Spleen (tissue), 11 donors: ENCODE data around the gene JADE3. TPM values are rescaled to one million over a fixed set of nuclear protein-coding genes. Genes with fewer than 3 reads are reported as not detected.

Experiments
- DNase-seq: peaks from one replicate; pipeline ENCODE4 v3.0.0-alpha.2; 2020
- H3K27ac ChIP-seq, 8 donors: fragments of 200-600 bp; sonication (generic) in 7 of 8; 1 replicate in 4 of 8; 2 replicates in 4 of 8; pipeline versions ENCODE4 v1.5.0 to v1.8.0; 2016 to 2021; ENCODE audit warnings: inconsistent platforms in 4 of 8, mild to moderate bottlenecking in 4 of 8, moderate library complexity in 1 of 8
- H3K27me3 ChIP-seq, 7 donors: fragments of 200-600 bp; sonication (generic) in 6 of 7; replicated peaks in 1 of 7; 1 replicate in 4 of 7; 2 replicates in 3 of 7; pipeline versions ENCODE4 v1.5.0 to v1.8.0; 2016 to 2021; ENCODE audit warnings: inconsistent platforms in 3 of 7, mild to moderate bottlenecking in 1 of 7
- H3K36me3 ChIP-seq, 6 donors: fragments of 200-600 bp; sonication (generic) in 5 of 6; 1 replicate in 4 of 6; 2 replicates in 2 of 6; pipeline versions ENCODE4 v1.5.0 to v1.8.0; 2016 to 2021; ENCODE audit warnings: inconsistent platforms in 2 of 6
- H3K4me1 ChIP-seq, 6 donors: fragments of 200-600 bp; sonication (generic) in 5 of 6; 1 replicate in 3 of 6; 2 replicates in 3 of 6; pipeline versions ENCODE4 v1.5.0 to v1.8.0; 2016 to 2021; ENCODE audit warnings: inconsistent platforms in 3 of 6
- H3K4me3 ChIP-seq, 8 donors: fragments of 200-600 bp; sonication (generic) in 7 of 8; 1 replicate in 4 of 8; 2 replicates in 4 of 8; pipeline versions ENCODE4 v1.5.0 to v1.8.0; 2016 to 2021; ENCODE audit warnings: inconsistent platforms in 4 of 8, mild to moderate bottlenecking in 4 of 8, moderate library complexity in 2 of 8
- H3K9me3 ChIP-seq, 8 donors: fragments of 200-600 bp; sonication (generic) in 7 of 8; 1 replicate in 4 of 8; 2 replicates in 4 of 8; pipeline versions ENCODE4 v1.5.0 to v1.8.0; 2016 to 2021; ENCODE audit warnings: inconsistent platforms in 4 of 8
- CTCF ChIP-seq, 11 experiments: fragments of 200-600 bp in 7 of 11; fragments of 450-650 bp in 4 of 11; sonication (generic) in 4 of 11; IDR thresholded peaks in 8 of 11; conservative IDR thresholded peaks in 3 of 11; 1 replicate in 7 of 11; 2 replicates in 4 of 11; pipeline versions ENCODE4 v1.4.0 to v1.8.0; 2016 to 2021; ENCODE audit warnings: antibody characterized with exemption in 11 of 11, inconsistent platforms in 4 of 11, mild to moderate bottlenecking in 1 of 11
- POLR2A ChIP-seq, 3 donors: fragments of 450-650 bp; IDR thresholded peaks; one replicate each; pipeline ENCODE4 v1.5.1; 2017; ENCODE audit warnings: antibody characterized with exemption in 3 of 3, mild to moderate bottlenecking in 1 of 3
- POLR2AphosphoS5 ChIP-seq, 3 donors: sonication (generic); formaldehyde crosslinking; IDR thresholded peaks; one replicate each; pipeline ENCODE4 v1.5.1; 2017; ENCODE audit warnings: antibody characterized with exemption in 3 of 3
- WGBS, 5 donors: extraction: QIAGEN DNeasy Blood & Tissue Kit in 3 of 5; methylation state at CpG; one replicate each; pipeline versions ENCODE4 v1.1.5 to v1.1.7; 2013 to 2018; 5-methylcytosine and 5-hydroxymethylcytosine counted together
- intact Hi-C: fragments of 100-400 bp; cut with DNase I; formaldehyde crosslinking; loops from one replicate; pipeline ENCODE4 v1.15.0; 2023; ENCODE audit warnings: low total_unique reads
- polyA plus RNA-seq, 3 donors: library from polyadenylated mRNA; stranded (reverse); fragments of 200-250 nt; gene quantifications; one replicate each; pipeline ENCODE4 v1.2.1, GENCODE V29; 2013
- total RNA-seq, 7 donors: library from RNA; depleted of rRNA in 3 of 7; stranded (reverse); fragments of >200 nt in 3 of 7; fragmentation: NEBNext Ultra II Directional in 4 of 7; extraction: Animal tissue kit (Norgen Biotek cat#: 25700) in 4 of 7; gene quantifications; one replicate each; pipeline versions ENCODE4 v1.1.0 to v1.2.1, GENCODE V29; 2016 to 2021
- donor health status: healthy with polysubstance abuse.
- donor health status: DM: no; HTN: no; CAD: no; lungs with moderate emphysema.
- donor health status: DM: no; HTN: no; CAD: no.
- donor health status: Bipolar disorder and iron deficiency.
- donor health status: healthy.
- donor health status: DM: no; HTN: no; CAD: no.
- donor health status: DM: yes; HTN: yes; CAD: no.

The JADE3 gene
- total and polyA plus RNA-seq, 10 donors: 6.0 to 15.6 (median 11.4) TPM

- no peak overlapping the region for H3K27ac ChIP-seq
- no peak for DNase-seq
- no peak overlapping the region for H3K4me3 ChIP-seq
- no peak for TF ChIP-seq CTCF (IDR thresholded peaks at IDR 0.05 in 8 of 11, conservative IDR thresholded peaks at IDR 0.05 in 3 of 11)
- TF ChIP-seq POLR2A (IDR thresholded peaks at IDR 0.05): no peak
- no peak for TF ChIP-seq POLR2AphosphoS5 (IDR thresholded peaks at IDR 0.05)
- intact Hi-C loops: no loop called here
- no peaks in the 10 kb centered on the region for H3K9me3 ChIP-seq
- H3K27me3 ChIP-seq: no peaks in the 10 kb centered on the region
- no peaks in the 10 kb centered on the region for H3K4me1 ChIP-seq
- WGBS, 5 donors: 20 to 47% (median 35%) methylated on average over 4 of the region's 4 CpGs
- no peaks in the 10 kb centered on the region for H3K36me3 ChIP-seq
Measured at GRCh38 chrX:47091149-47091775, 179.0 kb downstream of the JADE3 start.

DNA sequence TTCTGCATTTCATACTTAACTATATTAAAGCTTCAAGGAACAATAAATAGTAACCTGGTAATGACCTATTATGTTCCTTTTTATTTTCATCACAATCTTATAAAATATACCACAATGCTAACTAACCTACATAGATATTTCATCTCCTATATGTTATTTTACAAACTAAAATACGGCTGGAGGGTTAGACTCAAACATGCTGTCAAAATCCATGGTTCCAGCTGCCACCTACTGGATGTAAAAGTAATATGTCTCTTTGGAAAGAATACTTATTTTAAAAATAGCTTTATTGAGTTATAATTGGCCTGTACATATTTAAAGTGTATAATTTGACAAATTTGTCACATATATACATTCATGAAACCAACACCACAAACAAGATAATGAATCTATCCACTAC lies 181.0 kb downstream of the JADE3 start:
- no peaks in the 10 kb centered on the region for H3K9me3 ChIP-seq
- intact Hi-C loops: no loop called here
- no peaks in the 10 kb centered on the region for H3K27me3 ChIP-seq
- 6 to 14% (median 7%) methylated on average over 1 of the region's 1 CpG for WGBS, 5 donors
- no peak overlapping the region for H3K4me3 ChIP-seq
- TF ChIP-seq CTCF (IDR thresholded peaks at IDR 0.05 in 8 of 11, conservative IDR thresholded peaks at IDR 0.05 in 3 of 11) (peak in 6 of 11 experiments; percentile 21 to 40 (median 29)), POLR2A (IDR thresholded peaks at IDR 0.05) (no peak)
- DNase-seq: no peak
- no peaks in the 10 kb centered on the region for H3K36me3 ChIP-seq
- no peaks in the 10 kb centered on the region for H3K4me1 ChIP-seq
- H3K27ac ChIP-seq: no peak overlapping the region

- 77 to 96% (median 85%) methylated on average over 11 of the region's 11 CpGs for WGBS, 5 donors
- no peak for TF ChIP-seq CTCF (IDR thresholded peaks at IDR 0.05 in 8 of 11, conservative IDR thresholded peaks at IDR 0.05 in 3 of 11)
- TF ChIP-seq POLR2A (IDR thresholded peaks at IDR 0.05): no peak
- TF ChIP-seq POLR2AphosphoS5 (IDR thresholded peaks at IDR 0.05): no peak
Measured at GRCh38 chrX:47093860-47094259, 181.6 kb downstream of the JADE3 start.

DNA sequence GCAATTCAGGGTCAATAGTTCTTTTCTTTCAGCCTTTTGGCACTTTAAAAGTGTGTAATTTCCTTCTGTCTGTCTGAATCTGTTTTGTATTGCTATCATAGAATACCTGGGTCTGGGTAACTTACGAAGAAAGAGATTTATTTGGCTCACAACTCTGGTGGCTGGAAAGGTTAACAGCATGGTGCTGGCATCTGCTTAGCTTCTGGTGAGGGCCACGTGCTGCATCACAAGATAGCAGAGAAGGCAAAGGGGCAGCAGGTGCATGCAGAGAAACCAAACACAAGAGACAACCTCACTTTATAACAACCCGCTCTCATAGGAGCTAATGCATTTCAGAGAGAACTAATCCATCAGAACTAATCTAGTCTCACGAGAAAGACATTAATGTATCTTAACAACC lies 184.8 kb downstream of the JADE3 start:
- intact Hi-C loops: no loop called here
- DNase-seq: no peak
- TF ChIP-seq POLR2A (IDR thresholded peaks at IDR 0.05): no peak
- no peaks in the 10 kb centered on the region for H3K36me3 ChIP-seq
- 75 to 93% (median 87%) methylated on average over 4 of the region's 4 CpGs for WGBS, 5 donors
- H3K4me3 ChIP-seq: no peak overlapping the region
- no peaks in the 10 kb centered on the region for H3K9me3 ChIP-seq
- no peak overlapping the region for H3K27ac ChIP-seq
- H3K27me3 ChIP-seq: peaks cover 0 to 12% (median 0%) of the 10 kb centered on the region in 7 donors
- H3K4me1 ChIP-seq: no peaks in the 10 kb centered on the region

More at GRCh38 chrX:47093860-47094259, 181.6 kb downstream of the JADE3 start:
- H3K27me3 ChIP-seq: peaks cover 0 to 3% (median 0%) of the 10 kb centered on the region in 7 donors
- H3K36me3 ChIP-seq: no peaks in the 10 kb centered on the region
- no peaks in the 10 kb centered on the region for H3K9me3 ChIP-seq
- no peak overlapping the region for H3K4me3 ChIP-seq
- DNase-seq: no peak
- H3K4me1 ChIP-seq: no peaks in the 10 kb centered on the region
- H3K27ac ChIP-seq: no peak overlapping the region
- intact Hi-C loops: no loop called here
